Endodermal cell (in vitro differentiated cells): ENCODE data around the gene IFITM10. TPM values are rescaled to one million over a fixed set of nuclear protein-coding genes. Genes with fewer than 3 reads are reported as not detected.

Experiments
- DNase-seq: peaks from one replicate; pipeline ENCODE4 v3.0.0-alpha.2; 2017
- H3K27ac ChIP-seq: 2 replicates; pipeline ENCODE4 v1.5.1; 2013; ENCODE audit warnings: mild to moderate bottlenecking, low read depth, low read length, moderate library complexity
- H3K27me3 ChIP-seq: 2 replicates; pipeline ENCODE4 v1.6.1; 2013; ENCODE audit warnings: mild to moderate bottlenecking, low read length, moderate library complexity; ENCODE audit not compliant: insufficient read depth, control insufficient read depth, poor library complexity, severe bottlenecking
- H3K36me3 ChIP-seq: 2 replicates; pipeline ENCODE4 v1.7.0; 2013; ENCODE audit warnings: mild to moderate bottlenecking, low read length, moderate library complexity; ENCODE audit not compliant: control insufficient read depth, insufficient read depth
- H3K4me1 ChIP-seq: one replicate; pipeline ENCODE4 v1.7.0; 2013; ENCODE audit warnings: low read length; ENCODE audit not compliant: control insufficient read depth, insufficient read depth
- H3K4me3 ChIP-seq: 2 replicates; pipeline ENCODE4 v1.5.1; 2013; ENCODE audit warnings: mild to moderate bottlenecking, low read length, moderate library complexity
- H3K9ac ChIP-seq: 2 replicates; pipeline ENCODE4 v1.6.1; 2013; ENCODE audit warnings: mild to moderate bottlenecking, low read length, moderate library complexity; ENCODE audit not compliant: poor library complexity, severe bottlenecking; ENCODE audit errors: extremely low read depth
- H3K9me3 ChIP-seq: 2 replicates; pipeline ENCODE4 v1.6.1; 2013; ENCODE audit warnings: mild to moderate bottlenecking, low read length, moderate library complexity; ENCODE audit not compliant: control insufficient read depth
- H3K27ac Mint-ChIP-seq: 2 replicates; pipeline ENCODE4 v1.8.0; 2020; ENCODE audit warnings: mixed read lengths
- H3K27me3 Mint-ChIP-seq: 2 replicates; pipeline ENCODE4 v1.8.0; 2021; ENCODE audit warnings: mild to moderate bottlenecking, mixed read lengths; ENCODE audit not compliant: insufficient read depth
- H3K36me3 Mint-ChIP-seq: 2 replicates; pipeline ENCODE4 v1.8.0; 2020; ENCODE audit warnings: low read depth, mixed read lengths
- H3K4me1 Mint-ChIP-seq: 2 replicates; pipeline ENCODE4 v1.8.0; 2020; ENCODE audit warnings: mixed read lengths
- H3K4me3 Mint-ChIP-seq: 2 replicates; pipeline ENCODE4 v1.8.0; 2020; ENCODE audit warnings: mild to moderate bottlenecking, moderate library complexity, mixed read lengths
- H3K9me3 Mint-ChIP-seq: 2 replicates; pipeline ENCODE4 v1.8.0; 2020; ENCODE audit warnings: mild to moderate bottlenecking, mixed read lengths
- CTCF ChIP-seq: fragments of 200-600 bp; sonication (generic); conservative IDR thresholded peaks from 2 replicates; pipeline ENCODE4 v1.5.0; 2021; ENCODE audit warnings: antibody characterized with exemption, mild to moderate bottlenecking
- WGBS, 2 experiments: methylation state at CpG; one replicate each; pipeline versions ENCODE4 v1.1.5 to v1.1.7; 2013; ENCODE audit warnings: missing lambda C conversion rate in 2 of 2, mixed read lengths in 1 of 2; ENCODE audit not compliant: insufficient coverage in 1 of 2, insufficient read length in 1 of 2; 5-methylcytosine and 5-hydroxymethylcytosine counted together
- total RNA-seq, 2 donors: library from RNA; stranded (reverse); fragmentation: NEBNext Ultra II Directional in 1 of 2; extraction: Animal tissue kit (Norgen Biotek cat#: 25700) in 1 of 2; gene quantifications; 2 replicates in 1 of 2; 3 replicates in 1 of 2; pipeline ENCODE4 v1.2.1, GENCODE V29; 2021

Gene IFITM10
- total RNA-seq, 2 donors from 2014 or later, result 0.75 to 1.0 TPM

GRCh38 chr11:1757861-1758610, 7.6 kb upstream of the IFITM10 start:
- DNase-seq, result no peak
- H3K27me3 ChIP-seq, result no peaks in the 10 kb centered on the region
- WGBS, 2 experiments, result 90 to 91% methylated on average over 10 to 17 of the region's 17 CpGs
- Mint-ChIP-seq H3K36me3 (peaks cover 11% of the 10 kb centered on the region), H3K27me3 (no peaks in the 10 kb centered on the region), H3K4me3 (no peak overlapping the region), H3K4me1 (no peaks in the 10 kb centered on the region), H3K9me3 (no peaks in the 10 kb centered on the region), H3K27ac (no peak overlapping the region)
- TF ChIP-seq CTCF, result no peak
- H3K9me3 ChIP-seq, result no peaks in the 10 kb centered on the region
- H3K9ac ChIP-seq, result no peak overlapping the region
- H3K27ac ChIP-seq, result no peak overlapping the region
- no peak overlapping the region for H3K4me3 ChIP-seq
- peaks cover 6% of the 10 kb centered on the region for H3K4me1 ChIP-seq
- peaks cover 3% of the 10 kb centered on the region for H3K36me3 ChIP-seq

GRCh38 chr11:1756791-1757771, 6.7 kb upstream of the IFITM10 start:
- Histone ChIP-seq H3K27me3 (no peaks in the 10 kb centered on the region), H3K9ac (no peak overlapping the region), H3K9me3 (no peaks in the 10 kb centered on the region), H3K27ac (no peak overlapping the region), H3K4me3 (no peak overlapping the region), H3K36me3 (peaks cover 3% of the 10 kb centered on the region), H3K4me1 (no peaks in the 10 kb centered on the region)
- Mint-ChIP-seq H3K9me3 (no peaks in the 10 kb centered on the region), H3K36me3 (peaks cover 11% of the 10 kb centered on the region), H3K27me3 (no peaks in the 10 kb centered on the region), H3K27ac (no peak overlapping the region), H3K4me1 (no peaks in the 10 kb centered on the region), H3K4me3 (no peak overlapping the region)
- no peak for DNase-seq
- no peak for TF ChIP-seq CTCF
- 93 to 94% methylated on average over 22 to 41 of the region's 41 CpGs for WGBS, 2 experiments

GRCh38 chr11:1755692-1756561, 5.5 kb upstream of the IFITM10 start:
- no peaks in the 10 kb centered on the region for H3K27me3 Mint-ChIP-seq
- no peaks in the 10 kb centered on the region for H3K4me1 Mint-ChIP-seq
- H3K27ac ChIP-seq, result no peak overlapping the region
- no peaks in the 10 kb centered on the region for H3K9me3 ChIP-seq
- no peak overlapping the region for H3K9ac ChIP-seq
- WGBS, 2 experiments, result 92 to 98% methylated on average over 11 to 16 of the region's 16 CpGs
- peaks cover 11% of the 10 kb centered on the region for H3K36me3 Mint-ChIP-seq
- no peak overlapping the region for H3K4me3 Mint-ChIP-seq
- H3K4me3 ChIP-seq, result no peak overlapping the region
- H3K36me3 ChIP-seq, result peaks cover 3% of the 10 kb centered on the region
- no peaks in the 10 kb centered on the region for H3K9me3 Mint-ChIP-seq
- H3K27ac Mint-ChIP-seq, result no peak overlapping the region
- H3K4me1 ChIP-seq, result no peaks in the 10 kb centered on the region
- TF ChIP-seq CTCF, result no peak
- no peaks in the 10 kb centered on the region for H3K27me3 ChIP-seq
- no peak for DNase-seq
